Astrocyte (in vitro differentiated cells and primary cell): ENCODE measurements around the gene NTN1. TPM values are rescaled to one million over a fixed set of nuclear protein-coding genes. Genes with fewer than 3 reads are reported as not detected.
"Not testable (repeated sequence)": the region's sequence is repeated elsewhere in the genome, so short reads cannot be mapped to it uniquely, and the experiment has no call there.

ENCODE experiments used
- DNase-seq: peaks from one replicate; pipeline ENCODE4 v3.0.0-alpha.2; 2010; ENCODE audit warnings: low read depth
- FAIRE-seq: peaks from 2 replicates; lab custom pipeline; 2011; peaks lifted over from hg19 to GRCh38; lab: Jason Lieb, UNC
- H2AFZ ChIP-seq: 2 replicates; pipeline ENCODE4 v1.6.0; 2012; ENCODE audit warnings: low read depth, low read length, inconsistent platforms
- H3K27ac ChIP-seq: 2 replicates; pipeline ENCODE4 v1.5.1; 2011; ENCODE audit warnings: low read depth, low read length, inconsistent platforms
- H3K27me3 ChIP-seq: 2 replicates; pipeline ENCODE4 v1.6.0; 2011; ENCODE audit warnings: low read length, inconsistent platforms; ENCODE audit not compliant: insufficient read depth
- H3K36me3 ChIP-seq: 2 replicates; pipeline ENCODE4 v1.5.1; 2011; ENCODE audit warnings: low read length, inconsistent platforms; ENCODE audit not compliant: insufficient read depth
- H3K4me1 ChIP-seq: 2 replicates; pipeline ENCODE4 v1.5.1; 2011; ENCODE audit warnings: low read length, inconsistent platforms; ENCODE audit not compliant: insufficient read depth
- H3K4me2 ChIP-seq: 2 replicates; pipeline ENCODE4 v1.6.0; 2012; ENCODE audit warnings: low read length, inconsistent platforms
- H3K4me3 ChIP-seq: 2 replicates; pipeline ENCODE4 v1.5.1; 2011; ENCODE audit warnings: low read depth, mild to moderate bottlenecking, low read length, inconsistent platforms; ENCODE audit not compliant: insufficient read depth
- H3K79me2 ChIP-seq: 2 replicates; pipeline ENCODE4 v1.6.0; 2012; ENCODE audit warnings: mild to moderate bottlenecking, low read length, inconsistent platforms; ENCODE audit not compliant: insufficient read depth
- H3K9ac ChIP-seq: 2 replicates; pipeline ENCODE4 v1.6.0; 2012; ENCODE audit warnings: mild to moderate bottlenecking, low read length, inconsistent platforms
- H3K9me3 ChIP-seq: 2 replicates; pipeline ENCODE4 v1.5.1; 2012; ENCODE audit warnings: low read depth, mild to moderate bottlenecking, low read length, inconsistent platforms; ENCODE audit not compliant: insufficient read depth
- H4K20me1 ChIP-seq: 2 replicates; pipeline ENCODE4 v1.6.0; 2012; ENCODE audit warnings: low read length, inconsistent platforms; ENCODE audit not compliant: insufficient read depth
- H3K27ac Mint-ChIP-seq: one replicate; pipeline ENCODE4 v1.8.0; 2021; ENCODE audit warnings: mild to moderate bottlenecking, mixed read lengths; ENCODE audit not compliant: unreplicated experiment
- H3K27me3 Mint-ChIP-seq: one replicate; pipeline ENCODE4 v1.8.0; 2021; ENCODE audit warnings: low read depth, mixed read lengths; ENCODE audit not compliant: unreplicated experiment
- H3K36me3 Mint-ChIP-seq: one replicate; pipeline ENCODE4 v1.8.0; 2021; ENCODE audit warnings: low read depth, mixed read lengths; ENCODE audit not compliant: unreplicated experiment
- H3K4me1 Mint-ChIP-seq: one replicate; pipeline ENCODE4 v1.8.0; 2021; ENCODE audit warnings: low read depth, mixed read lengths; ENCODE audit not compliant: unreplicated experiment
- H3K4me3 Mint-ChIP-seq: one replicate; pipeline ENCODE4 v1.8.0; 2021; ENCODE audit warnings: mild to moderate bottlenecking, moderate library complexity, mixed read lengths; ENCODE audit not compliant: unreplicated experiment
- H3K9me3 Mint-ChIP-seq: one replicate; pipeline ENCODE4 v1.8.0; 2021; ENCODE audit warnings: mild to moderate bottlenecking, mixed read lengths; ENCODE audit not compliant: unreplicated experiment
- EZH2 ChIP-seq: IDR thresholded peaks from 2 replicates; pipeline ENCODE4 v1.6.1; 2012; ENCODE audit warnings: mild to moderate bottlenecking, low read length, inconsistent platforms; ENCODE audit not compliant: insufficient read depth
- total RNA-seq: library from RNA; stranded (reverse); gene quantifications from 2 replicates; pipeline ENCODE4 v1.2.1, GENCODE V29; 2021
- TF ChIP-seq, protein P1 (sequence below): IDR thresholded peaks from 2 replicates; pipeline ENCODE4 v1.5.1; 2011; ENCODE audit warnings: low read depth, mild to moderate bottlenecking, inconsistent platforms, low read length, moderate library complexity; ENCODE audit not compliant: insufficient read depth

The NTN1 gene
- total RNA-seq, 1 donor from 2014 or later: 9.8 TPM

DNA sequence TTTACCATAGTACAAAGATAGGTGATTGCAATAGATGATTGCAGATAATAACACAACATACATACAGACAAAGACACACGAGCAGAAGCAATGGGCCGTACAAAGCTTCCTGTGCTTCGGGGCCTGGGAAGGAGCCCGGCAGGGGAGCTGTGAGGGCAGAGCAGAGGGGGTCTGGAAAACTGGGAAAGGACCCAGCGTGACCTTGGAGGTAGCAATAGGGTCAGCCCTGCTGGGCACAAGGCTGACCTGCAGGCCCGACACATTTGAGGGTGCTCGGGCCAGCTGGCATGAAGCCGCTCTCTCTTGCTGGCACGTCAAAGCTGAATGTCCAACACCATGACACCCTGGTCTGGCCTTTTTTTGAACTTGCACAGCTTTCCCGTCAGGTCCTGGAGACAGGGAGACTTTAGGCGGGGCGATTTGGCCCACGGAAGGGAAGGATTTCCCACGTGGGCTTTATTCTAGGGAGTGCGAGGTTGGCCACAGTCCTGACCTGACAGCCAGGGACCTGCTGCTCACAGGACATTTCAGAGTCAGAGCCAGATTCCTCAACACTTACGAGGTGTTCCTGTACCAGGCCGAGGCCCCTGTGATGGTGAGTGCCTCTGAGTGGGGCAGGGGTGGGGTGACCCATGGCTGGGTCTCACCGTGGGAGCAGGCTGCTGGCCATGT is 83.2 kb downstream of the NTN1 start:
- H4K20me1 ChIP-seq: no peaks in the 10 kb centered on the region

DNA sequence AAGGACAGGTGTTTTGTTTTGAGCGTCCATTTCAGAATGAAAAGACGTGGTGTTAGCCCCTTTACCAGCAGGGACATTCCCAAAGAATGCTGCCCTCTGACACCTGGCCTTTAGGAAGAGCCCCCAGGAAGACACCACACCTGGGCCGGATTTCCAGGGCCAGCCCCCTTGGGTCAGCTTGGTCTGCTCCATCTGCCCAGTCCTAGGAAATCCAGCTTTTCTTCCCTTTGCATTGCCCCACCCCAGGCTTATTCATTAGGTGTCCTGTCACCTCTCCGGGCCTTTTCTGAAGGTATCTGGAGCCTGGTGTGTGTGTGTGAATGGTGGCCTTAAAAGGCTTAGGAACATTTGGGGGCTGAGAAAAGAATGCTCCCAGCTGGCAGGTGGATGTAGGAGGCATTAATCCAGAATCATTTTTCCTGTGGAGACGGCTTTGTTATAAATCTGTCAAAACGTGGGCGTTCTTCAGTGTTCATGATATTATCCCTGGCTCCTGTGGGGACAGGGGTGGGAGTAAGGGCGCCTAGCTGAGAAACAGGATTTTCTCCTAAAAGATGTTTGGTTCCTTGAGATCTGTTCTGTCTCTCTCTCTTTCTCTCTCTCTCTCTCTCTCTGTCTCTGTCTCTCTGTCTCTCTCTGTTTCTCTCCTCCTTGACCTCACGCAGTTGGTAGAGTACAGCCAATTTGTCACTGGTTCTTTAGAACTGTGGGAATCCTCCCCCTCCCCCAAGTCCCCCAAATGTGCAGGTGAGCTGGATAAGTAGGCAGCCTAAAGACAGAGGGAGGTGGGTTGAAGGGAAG is 84.0 kb downstream of the NTN1 start:
- no peak overlapping the region for H3K4me2 ChIP-seq
- H3K36me3 Mint-ChIP-seq: no peaks in the 10 kb centered on the region

More for the DNA sequence above, 83.2 kb downstream of the NTN1 start:
- DNase-seq (no peak), FAIRE-seq (no peak)
- H3K27me3 ChIP-seq: peaks cover 3% of the 10 kb centered on the region
- H3K36me3 Mint-ChIP-seq: no peaks in the 10 kb centered on the region
- H3K4me1 ChIP-seq: no peaks in the 10 kb centered on the region
- H3K27me3 Mint-ChIP-seq: peaks cover 16% of the 10 kb centered on the region
- H3K9ac ChIP-seq: no peak overlapping the region
- no peak overlapping the region for H3K4me2 ChIP-seq
- H3K27ac Mint-ChIP-seq: no peak overlapping the region
- no peaks in the 10 kb centered on the region for H3K4me1 Mint-ChIP-seq
- no peaks in the 10 kb centered on the region for H3K79me2 ChIP-seq
- no peak overlapping the region for H3K4me3 Mint-ChIP-seq
- no peak overlapping the region for H3K4me3 ChIP-seq
- H3K27ac ChIP-seq: no peak overlapping the region
- peaks cover 7% of the 10 kb centered on the region for H3K9me3 Mint-ChIP-seq
- H3K9me3 ChIP-seq: no peaks in the 10 kb centered on the region
- TF ChIP-seq, protein P1, sequence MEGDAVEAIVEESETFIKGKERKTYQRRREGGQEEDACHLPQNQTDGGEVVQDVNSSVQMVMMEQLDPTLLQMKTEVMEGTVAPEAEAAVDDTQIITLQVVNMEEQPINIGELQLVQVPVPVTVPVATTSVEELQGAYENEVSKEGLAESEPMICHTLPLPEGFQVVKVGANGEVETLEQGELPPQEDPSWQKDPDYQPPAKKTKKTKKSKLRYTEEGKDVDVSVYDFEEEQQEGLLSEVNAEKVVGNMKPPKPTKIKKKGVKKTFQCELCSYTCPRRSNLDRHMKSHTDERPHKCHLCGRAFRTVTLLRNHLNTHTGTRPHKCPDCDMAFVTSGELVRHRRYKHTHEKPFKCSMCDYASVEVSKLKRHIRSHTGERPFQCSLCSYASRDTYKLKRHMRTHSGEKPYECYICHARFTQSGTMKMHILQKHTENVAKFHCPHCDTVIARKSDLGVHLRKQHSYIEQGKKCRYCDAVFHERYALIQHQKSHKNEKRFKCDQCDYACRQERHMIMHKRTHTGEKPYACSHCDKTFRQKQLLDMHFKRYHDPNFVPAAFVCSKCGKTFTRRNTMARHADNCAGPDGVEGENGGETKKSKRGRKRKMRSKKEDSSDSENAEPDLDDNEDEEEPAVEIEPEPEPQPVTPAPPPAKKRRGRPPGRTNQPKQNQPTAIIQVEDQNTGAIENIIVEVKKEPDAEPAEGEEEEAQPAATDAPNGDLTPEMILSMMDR: no peak
- TF ChIP-seq EZH2: no peak
- no peak overlapping the region for H2AFZ ChIP-seq
- H3K36me3 ChIP-seq: no peaks in the 10 kb centered on the region

GRCh38 chr17:9106278-9106677 is 85.0 kb downstream of the NTN1 start:
- not testable (repeated sequence) for FAIRE-seq, H3K36me3 Mint-ChIP-seq, H3K36me3 ChIP-seq, H3K4me2 ChIP-seq, H3K4me1 ChIP-seq, H3K4me3 ChIP-seq, H3K9ac ChIP-seq, H3K27me3 ChIP-seq, DNase-seq, H3K27ac ChIP-seq, H2AFZ ChIP-seq, H4K20me1 ChIP-seq, H3K27ac Mint-ChIP-seq, H3K9me3 ChIP-seq, H3K4me3 Mint-ChIP-seq, H3K9me3 Mint-ChIP-seq, H3K4me1 Mint-ChIP-seq, H3K79me2 ChIP-seq
- peaks cover 18% of the 10 kb centered on the region for H3K27me3 Mint-ChIP-seq

More for the DNA sequence above, 84.0 kb downstream of the NTN1 start:
- TF ChIP-seq, protein P1: no peak
- TF ChIP-seq EZH2: no peak
- peaks cover 3% of the 10 kb centered on the region for H3K27me3 ChIP-seq
- no peaks in the 10 kb centered on the region for H3K9me3 ChIP-seq
- H3K79me2 ChIP-seq: no peaks in the 10 kb centered on the region
- no peaks in the 10 kb centered on the region for H4K20me1 ChIP-seq
- no peak overlapping the region for H3K4me3 ChIP-seq
- H3K4me1 ChIP-seq: no peaks in the 10 kb centered on the region
- no peak for DNase-seq
- FAIRE-seq: no peak
- no peaks in the 10 kb centered on the region for H3K36me3 ChIP-seq
- Mint-ChIP-seq H3K9me3 (peaks cover 7% of the 10 kb centered on the region), H3K4me3 (no peak overlapping the region), H3K4me1 (no peaks in the 10 kb centered on the region), H3K27ac (no peak overlapping the region), H3K27me3 (peaks cover 16% of the 10 kb centered on the region)
- H3K9ac ChIP-seq: no peak overlapping the region
- H3K27ac ChIP-seq: no peak overlapping the region
- no peak overlapping the region for H2AFZ ChIP-seq
